HG02623 (cell line): ENCODE measurements around the gene PNPLA7.
"Not testable (repeated sequence)": the region's sequence is repeated elsewhere in the genome, so short reads cannot be mapped to it uniquely, and the experiment has no call there.

Experiments used
- ATAC-seq: cut with Tn5 transposase; IDR thresholded peaks from one replicate; pipeline ENCODE4 v1.9.1; 2021; ENCODE audit warnings: moderate library complexity; ENCODE audit not compliant: unreplicated experiment

The PNPLA7 gene

GRCh38 chr9:137482094-137482781 is 68.0 kb downstream of the PNPLA7 start:
- no peak for ATAC-seq

GRCh38 chr9:137480686-137481683 is 69.2 kb downstream of the PNPLA7 start:
- no peak for ATAC-seq

DNA sequence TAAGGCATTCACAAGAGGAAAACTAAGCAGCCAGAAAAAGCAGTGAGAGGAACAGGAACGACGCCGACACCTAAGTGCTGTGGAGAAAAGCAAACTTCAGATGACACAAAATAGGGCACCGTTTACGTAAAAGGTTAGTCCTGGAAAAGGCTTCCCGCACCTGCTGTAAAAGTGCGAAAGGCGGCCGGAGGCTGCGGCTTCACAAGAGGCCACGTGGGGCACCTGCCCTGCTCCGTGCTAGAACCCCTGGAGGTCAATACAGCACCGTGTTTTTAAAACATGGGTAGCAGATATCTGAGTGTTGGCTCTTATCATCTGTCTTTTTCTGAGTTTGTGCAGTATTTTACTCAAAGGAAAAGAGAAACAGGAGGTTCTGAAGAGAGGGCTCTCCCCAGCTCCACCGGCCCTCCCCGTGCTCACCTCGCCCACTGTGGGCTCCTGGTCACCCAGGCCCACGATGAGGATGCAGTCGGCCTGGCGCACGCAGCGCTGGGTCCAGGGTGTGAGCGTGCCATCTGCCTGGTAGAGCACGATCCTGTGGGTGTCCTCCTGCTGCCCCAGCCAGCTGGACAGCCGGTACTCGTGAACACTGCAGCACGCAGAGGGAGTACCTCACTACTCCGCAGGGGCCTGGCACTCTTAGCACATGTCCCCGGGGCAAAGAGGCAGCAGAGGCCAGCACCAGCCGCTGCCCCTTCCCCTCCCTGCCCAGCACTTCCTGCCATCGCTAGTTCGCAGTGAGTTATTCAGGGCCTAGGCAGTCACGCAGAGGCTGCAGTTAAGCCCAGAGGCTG is 70.1 kb downstream of the PNPLA7 start:
- no peak for ATAC-seq

DNA sequence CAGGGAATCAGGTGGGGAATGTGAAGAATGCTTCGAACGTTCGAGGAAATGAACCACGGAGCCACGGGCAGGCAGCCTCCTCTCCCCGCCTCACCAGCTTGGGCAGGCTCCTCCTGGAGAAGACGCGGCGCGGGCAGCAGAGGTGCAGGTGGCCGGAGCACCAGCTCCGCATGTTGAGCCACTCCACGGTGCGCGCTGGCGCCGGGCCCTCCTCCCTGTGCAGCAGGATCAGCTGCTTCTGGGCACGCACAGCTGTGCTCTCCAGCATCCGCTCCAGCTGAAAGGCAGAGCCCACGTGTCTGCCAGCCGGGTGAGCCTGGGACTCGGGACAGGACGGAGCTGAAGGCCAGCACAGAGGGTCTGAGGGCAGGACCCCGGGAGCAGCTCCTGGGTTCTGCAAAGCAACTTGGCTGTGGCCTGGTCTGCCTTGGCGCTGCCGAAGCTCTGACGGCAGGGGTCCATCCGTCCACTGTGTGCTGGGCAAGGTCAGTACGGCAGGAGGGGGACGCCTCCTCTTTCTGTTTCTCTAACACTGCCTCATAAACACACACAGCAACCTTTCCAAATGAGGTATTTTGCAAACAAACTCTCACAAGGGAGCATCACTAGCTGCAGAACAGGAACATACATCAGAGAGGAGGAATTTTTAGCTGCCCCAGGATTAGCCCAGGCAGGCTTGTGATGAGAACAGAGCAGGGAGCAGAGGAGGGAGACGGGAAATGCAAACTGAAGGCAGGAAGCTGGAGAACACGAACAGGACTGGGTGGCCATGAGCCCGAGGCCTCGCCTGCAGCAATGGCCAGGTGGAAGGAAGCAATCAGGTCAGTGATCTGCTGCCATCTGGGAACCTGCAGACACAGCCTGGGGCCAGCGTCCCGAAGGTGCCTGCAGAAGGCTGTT is 71.0 kb downstream of the PNPLA7 start:
- no peak for ATAC-seq

GRCh38 chr9:137478613-137478961 is 71.6 kb downstream of the PNPLA7 start:
- ATAC-seq: no peak

DNA sequence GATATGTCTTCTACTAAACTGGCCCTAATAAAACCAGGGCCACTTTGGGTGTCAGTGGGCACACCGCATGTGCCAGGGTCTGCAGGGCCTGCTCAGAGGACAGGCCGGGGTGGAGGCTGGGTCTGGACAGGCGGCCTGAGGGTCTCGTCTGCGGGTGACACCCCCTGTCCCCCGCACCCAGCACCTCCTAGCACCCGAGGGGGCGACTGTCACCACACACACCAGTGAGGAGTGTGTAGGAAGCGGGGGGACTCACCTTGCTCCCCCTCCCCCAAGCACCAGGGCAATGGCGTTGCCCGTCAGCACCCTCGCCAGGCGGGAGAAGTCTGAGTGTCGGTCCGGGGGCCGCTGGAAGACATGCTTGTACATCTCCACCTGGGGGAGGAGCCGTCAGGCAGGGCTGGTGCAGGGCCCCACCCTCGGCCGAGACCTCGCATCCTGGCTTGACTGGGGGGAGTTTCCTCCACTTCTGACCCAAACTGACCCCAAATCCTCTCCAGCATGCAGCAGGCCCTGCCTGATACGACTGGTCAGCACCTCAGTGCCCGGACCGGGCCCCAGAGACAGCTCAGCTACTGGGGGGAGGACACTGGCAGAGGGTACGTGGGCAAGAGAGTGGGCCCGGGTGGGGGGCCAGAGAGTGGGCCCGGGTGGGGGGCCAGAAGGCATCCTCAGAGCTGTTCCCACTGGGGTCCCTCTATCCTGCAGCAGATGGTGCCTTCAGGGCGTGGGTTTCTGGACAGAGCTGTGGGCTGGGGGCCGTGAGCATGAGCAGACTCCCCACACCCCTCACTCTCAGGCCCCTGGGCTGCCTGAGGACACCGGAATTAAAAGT is 72.2 kb downstream of the PNPLA7 start:
- no peak for ATAC-seq

DNA sequence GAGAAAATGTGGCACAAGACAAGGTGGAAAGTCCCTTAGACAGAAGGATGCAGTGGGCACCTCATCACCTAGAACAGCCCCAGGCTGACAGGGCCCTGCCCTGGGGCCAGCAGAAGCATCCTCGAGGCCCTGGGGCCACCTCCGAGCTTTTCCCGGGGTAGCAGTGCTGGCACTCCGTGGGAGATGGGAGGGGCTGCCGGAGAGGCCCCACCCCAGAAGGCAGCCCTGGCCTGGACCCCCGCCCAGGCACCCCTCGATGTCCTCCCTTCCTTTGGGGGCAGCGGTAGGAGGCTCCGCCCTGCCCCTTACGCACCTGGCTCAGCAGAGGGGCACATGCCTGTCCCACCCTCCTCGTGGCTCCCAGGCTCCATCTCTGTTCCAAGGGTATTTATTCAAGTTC is 73.3 kb downstream of the PNPLA7 start:
- no peak for ATAC-seq

GRCh38 chr9:137475666-137476065 is 74.5 kb downstream of the PNPLA7 start:
- no peak for ATAC-seq

DNA sequence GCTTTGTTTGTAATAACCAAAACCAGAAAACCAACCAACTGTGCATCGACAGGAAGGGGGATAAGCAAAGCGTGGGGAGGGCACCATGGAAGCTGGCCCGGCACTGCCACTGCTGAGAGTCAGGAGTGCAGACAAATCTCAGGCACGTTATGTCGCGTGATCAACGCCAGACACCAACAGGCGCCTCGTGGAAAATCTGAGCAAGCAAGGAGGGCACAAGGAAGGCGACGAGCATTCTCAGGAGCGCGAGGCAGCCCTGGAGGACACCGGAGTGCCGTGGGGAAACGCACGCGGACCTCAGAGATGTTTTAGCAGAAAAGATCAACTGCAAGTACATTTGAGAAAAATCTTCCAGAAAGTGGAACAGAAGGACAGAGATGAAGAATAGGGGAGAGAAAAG is 75.9 kb downstream of the PNPLA7 start:
- no peak for ATAC-seq

GRCh38 chr9:137470785-137471184 is 79.4 kb downstream of the PNPLA7 start:
- ATAC-seq: no peak

- no peak for ATAC-seq
Measured at GRCh38 chr9:137467896-137468295, 82.3 kb downstream of the PNPLA7 start.

- ATAC-seq: no peak
Measured at GRCh38 chr9:137467161-137467581, 83.0 kb downstream of the PNPLA7 start.

GRCh38 chr9:137466389-137467085 is 83.7 kb downstream of the PNPLA7 start:
- ATAC-seq: not testable (repeated sequence)

GRCh38 chr9:137465720-137466388 is 84.3 kb downstream of the PNPLA7 start:
- no peak for ATAC-seq

DNA sequence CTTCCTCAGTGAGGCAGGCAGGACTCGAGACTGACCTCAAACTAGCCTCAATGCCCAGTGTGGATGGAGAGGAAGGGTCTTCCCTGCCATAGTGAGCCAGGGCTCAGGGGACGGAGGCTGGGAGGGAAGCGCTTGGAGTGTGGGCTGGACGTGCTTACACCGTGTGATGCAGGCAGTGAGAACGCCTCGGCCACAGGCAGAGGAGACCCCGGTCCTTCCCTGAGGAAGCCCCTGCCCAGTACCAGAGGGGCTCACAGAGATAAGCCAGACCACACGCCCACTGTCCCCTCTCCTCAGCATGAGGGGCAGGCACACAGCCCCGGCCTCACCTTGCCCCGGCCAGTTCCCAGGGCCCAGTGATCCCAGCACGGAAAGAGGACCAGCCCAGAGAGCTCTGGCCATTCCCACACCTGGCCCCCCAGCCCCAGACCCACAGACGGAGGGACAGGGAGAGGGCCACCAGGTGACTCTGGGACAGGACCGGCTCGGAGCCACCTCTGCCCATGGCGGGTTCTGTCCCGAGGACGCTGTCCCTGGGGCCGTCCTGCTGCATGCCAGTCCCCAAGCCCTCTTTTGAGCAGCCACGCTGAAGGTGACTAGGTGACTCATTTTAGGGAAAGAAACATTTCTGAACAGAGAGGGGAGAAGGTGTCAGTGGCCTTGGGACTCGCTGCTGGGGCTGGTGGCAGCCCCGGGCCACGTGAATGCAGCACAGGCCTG is 85.0 kb downstream of the PNPLA7 start:
- ATAC-seq: no peak

- ATAC-seq: no peak
Measured at GRCh38 chr9:137464291-137464999, 85.8 kb downstream of the PNPLA7 start.

DNA sequence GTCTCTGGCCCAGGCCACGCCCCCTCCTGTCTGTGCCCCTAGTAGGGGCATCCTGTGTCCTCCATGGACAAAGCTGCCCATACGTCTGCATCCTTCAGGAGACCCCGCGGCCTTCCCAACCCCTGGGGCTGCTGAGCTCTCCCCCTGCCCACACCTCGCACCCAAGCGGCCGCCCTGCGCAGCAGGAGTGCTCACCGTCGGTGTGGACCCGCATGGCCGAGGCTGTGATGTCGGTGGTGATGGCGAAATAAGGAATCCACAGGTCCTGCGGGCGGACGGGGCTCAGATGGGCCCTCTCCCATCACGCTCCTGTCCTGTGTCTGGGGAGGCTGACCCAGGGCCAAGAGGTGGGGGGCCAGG is 86.3 kb downstream of the PNPLA7 start:
- no peak for ATAC-seq
